GM12892 (cell line): ENCODE data around the gene ARNT2.

Experiments used
- POLR2A ChIP-seq: IDR thresholded peaks from 2 replicates; pipeline ENCODE4 v1.6.1; 2011; ENCODE audit warnings: low read depth, low read length, control low read depth
- TAF1 ChIP-seq: IDR thresholded peaks from 2 replicates; pipeline ENCODE4 v1.6.1; 2011; ENCODE audit warnings: low read depth, mild to moderate bottlenecking, control low read depth, low read length, borderline replicate concordance

- no peak for TF ChIP-seq POLR2A
- no peak for TF ChIP-seq TAF1
Observed at GRCh38 chr15:80564056-80564455, 159.9 kb downstream of the ARNT2 start.
